ENCODE results near the gene FKBP1C. TPM values are rescaled to one million over a fixed set of nuclear protein-coding genes. Genes with fewer than 3 reads are reported as not detected.

Gene FKBP1C
- polyA plus RNA-seq, 2 of the 4 experiments (the other 2 are of a cell fraction) = 0.62 to 2.2 TPM

DNA sequence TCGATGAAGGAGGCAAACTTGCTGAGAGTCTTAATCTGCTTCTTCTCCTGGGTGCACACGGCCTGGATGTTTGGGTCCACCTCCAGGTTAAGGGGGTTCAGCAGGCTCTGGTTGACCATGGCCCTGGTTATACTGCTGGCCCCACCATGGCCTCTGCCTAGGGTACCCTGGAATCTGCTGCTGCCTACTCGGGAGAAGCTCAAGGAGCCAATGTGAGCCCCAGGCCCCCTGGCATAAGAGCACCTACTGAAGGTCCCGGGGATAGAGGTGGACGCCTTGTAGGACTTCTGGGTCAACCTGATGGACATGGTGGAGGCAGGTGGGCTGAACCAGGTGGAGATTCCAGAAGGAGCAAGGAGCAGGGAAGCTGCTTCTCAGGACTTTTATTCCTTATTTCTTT lies 17.9 kb upstream of the FKBP1C start:
- H3K4me1 ChIP-seq = no peaks in the 10 kb centered on the region
- 2% methylated on average over 5 of the region's 5 CpGs for whole genome bisulfite sequencing (ENCODE audit: missing lambda C conversion rate)

DNA sequence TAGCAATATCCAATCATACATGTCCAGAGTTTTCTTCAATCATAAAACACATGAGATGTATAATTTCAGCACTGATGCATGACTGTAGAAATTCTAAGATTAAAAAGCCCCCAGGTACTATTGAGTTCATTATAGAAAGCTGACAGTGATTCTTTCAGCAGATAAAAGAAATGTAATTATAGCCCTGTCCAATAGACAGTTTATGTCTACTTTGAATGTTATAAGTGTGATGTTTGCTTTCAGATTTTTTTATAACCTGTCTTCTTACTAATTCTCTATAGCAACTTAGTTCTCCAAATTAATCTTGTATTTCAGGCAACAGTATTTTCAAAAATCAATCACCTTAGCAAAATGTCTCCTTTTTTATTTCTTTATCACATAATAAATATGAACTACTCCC lies 13.5 kb upstream of the FKBP1C start:
- no peak for DNase-seq (ENCODE audit: low read depth in 1 of 2, low spot score in 1 of 2)
- Histone ChIP-seq H3K4me2 (no peak overlapping the region), H3K4me3 (no peak overlapping the region), H3K4me1 (no peaks in the 10 kb centered on the region), H3K9me3 (no peaks in the 10 kb centered on the region), H3K27ac (no peak overlapping the region)
- TF ChIP-seq HOXB13 (CRISPR knock-in tag; IDR thresholded peaks at IDR 0.05; ENCODE audit: low read depth) = no peak
- no peak for TF ChIP-seq ZFP36 (IDR thresholded peaks at IDR 0.05; ENCODE audit: borderline replicate concordance, partially characterized antibody)
- TF ChIP-seq, protein P1, sequence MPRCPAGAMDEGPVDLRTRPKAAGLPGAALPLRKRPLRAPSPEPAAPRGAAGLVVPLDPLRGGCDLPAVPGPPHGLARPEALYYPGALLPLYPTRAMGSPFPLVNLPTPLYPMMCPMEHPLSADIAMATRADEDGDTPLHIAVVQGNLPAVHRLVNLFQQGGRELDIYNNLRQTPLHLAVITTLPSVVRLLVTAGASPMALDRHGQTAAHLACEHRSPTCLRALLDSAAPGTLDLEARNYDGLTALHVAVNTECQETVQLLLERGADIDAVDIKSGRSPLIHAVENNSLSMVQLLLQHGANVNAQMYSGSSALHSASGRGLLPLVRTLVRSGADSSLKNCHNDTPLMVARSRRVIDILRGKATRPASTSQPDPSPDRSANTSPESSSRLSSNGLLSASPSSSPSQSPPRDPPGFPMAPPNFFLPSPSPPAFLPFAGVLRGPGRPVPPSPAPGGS (IDR thresholded peaks at IDR 0.05) = no peak
- TF ChIP-seq, protein P2, sequence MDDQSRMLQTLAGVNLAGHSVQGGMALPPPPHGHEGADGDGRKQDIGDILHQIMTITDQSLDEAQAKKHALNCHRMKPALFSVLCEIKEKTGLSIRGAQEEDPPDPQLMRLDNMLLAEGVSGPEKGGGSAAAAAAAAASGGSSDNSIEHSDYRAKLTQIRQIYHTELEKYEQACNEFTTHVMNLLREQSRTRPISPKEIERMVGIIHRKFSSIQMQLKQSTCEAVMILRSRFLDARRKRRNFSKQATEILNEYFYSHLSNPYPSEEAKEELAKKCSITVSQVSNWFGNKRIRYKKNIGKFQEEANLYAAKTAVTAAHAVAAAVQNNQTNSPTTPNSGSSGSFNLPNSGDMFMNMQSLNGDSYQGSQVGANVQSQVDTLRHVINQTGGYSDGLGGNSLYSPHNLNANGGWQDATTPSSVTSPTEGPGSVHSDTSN (IDR thresholded peaks at IDR 0.05) = no peak
- ATAC-seq = no peak
- no peak for FAIRE-seq
- POLR2A ChIA-PET = no interaction called here
- CTCF ChIA-PET = no interaction called here

More for the DNA sequence above, 17.9 kb upstream of the FKBP1C start:
- TF ChIP-seq EP300 (IDR thresholded peaks at IDR 0.05) (no peak), POLR2AphosphoS2 (conservative IDR thresholded peaks at IDR 0.05; ENCODE audit: low read length) (no peak), EHMT2 (IDR thresholded peaks at IDR 0.05; ENCODE audit: low read depth) (no peak), HOXB5 (CRISPR knock-in tag; IDR thresholded peaks at IDR 0.05) (no peak), CHD4 (IDR thresholded peaks at IDR 0.05; ENCODE audit: borderline replicate concordance) (no peak), ZNF302 (CRISPR knock-in tag; IDR thresholded peaks at IDR 0.05) (no peak), CBX2 (IDR thresholded peaks at IDR 0.05; ENCODE audit: borderline replicate concordance, low read depth) (no peak), CEBPB (IDR thresholded peaks at IDR 0.05) (no peak), SREBF2 (IDR thresholded peaks at IDR 0.05) (no peak), BHLHE40 (IDR thresholded peaks at IDR 0.05; ENCODE audit: low read depth, low read length) (no peak), NPAS2 (CRISPR knock-in tag; IDR thresholded peaks at IDR 0.05; ENCODE audit: borderline replicate concordance) (no peak), TFCP2L1 (CRISPR knock-in tag; IDR thresholded peaks at IDR 0.05) (no peak), RFX5 (IDR thresholded peaks at IDR 0.05) (no peak), ZSCAN20 (CRISPR knock-in tag; IDR thresholded peaks at IDR 0.05) (no peak), NFE2L2 (conservative IDR thresholded peaks at IDR 0.05; ENCODE audit: low read length) (no peak), MAFK (IDR thresholded peaks at IDR 0.05; ENCODE audit: partially characterized antibody) (no peak), FOSL2 (IDR thresholded peaks at IDR 0.05) (no peak), FOSL2 (CRISPR knock-in tag; IDR thresholded peaks at IDR 0.05) (no peak)
- TF ChIP-seq, protein P3, sequence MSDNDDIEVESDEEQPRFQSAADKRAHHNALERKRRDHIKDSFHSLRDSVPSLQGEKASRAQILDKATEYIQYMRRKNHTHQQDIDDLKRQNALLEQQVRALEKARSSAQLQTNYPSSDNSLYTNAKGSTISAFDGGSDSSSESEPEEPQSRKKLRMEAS (IDR thresholded peaks at IDR 0.05) = no peak
- TF ChIP-seq, protein P4, sequence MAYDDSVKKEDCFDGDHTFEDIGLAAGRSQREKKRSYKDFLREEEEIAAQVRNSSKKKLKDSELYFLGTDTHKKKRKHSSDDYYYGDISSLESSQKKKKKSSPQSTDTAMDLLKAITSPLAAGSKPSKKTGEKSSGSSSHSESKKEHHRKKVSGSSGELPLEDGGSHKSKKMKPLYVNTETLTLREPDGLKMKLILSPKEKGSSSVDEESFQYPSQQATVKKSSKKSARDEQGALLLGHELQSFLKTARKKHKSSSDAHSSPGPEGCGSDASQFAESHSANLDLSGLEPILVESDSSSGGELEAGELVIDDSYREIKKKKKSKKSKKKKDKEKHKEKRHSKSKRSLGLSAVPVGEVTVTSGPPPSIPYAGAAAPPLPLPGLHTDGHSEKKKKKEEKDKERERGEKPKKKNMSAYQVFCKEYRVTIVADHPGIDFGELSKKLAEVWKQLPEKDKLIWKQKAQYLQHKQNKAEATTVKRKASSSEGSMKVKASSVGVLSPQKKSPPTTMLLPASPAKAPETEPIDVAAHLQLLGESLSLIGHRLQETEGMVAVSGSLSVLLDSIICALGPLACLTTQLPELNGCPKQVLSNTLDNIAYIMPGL (CRISPR knock-in tag; IDR thresholded peaks at IDR 0.05; ENCODE audit: borderline replicate concordance) = no peak
- POLR2A ChIA-PET = no interaction called here
- H3K4me2 ChIP-seq = no peak overlapping the region
- no peak for DNase-seq (ENCODE audit: low read depth in 1 of 2, low spot score in 1 of 2)
- no peak for FAIRE-seq
- CTCF ChIA-PET = no interaction called here
- no peak for ATAC-seq
- H3K4me3 ChIP-seq = no peak overlapping the region
- no peaks in the 10 kb centered on the region for H3K9me3 ChIP-seq
- H3K27ac ChIP-seq = no peak overlapping the region

Measured in A549 (cell line).